OCI-LY3 (cell line): Measurements from ENCODE around the gene SP9.

Experiments
- H2AFZ ChIP-seq: fragments of 200-600, 300-600 bp; shearing (Covaris generic); 2 replicates; pipeline ENCODE4 v1.6.0; 2014; ENCODE audit warnings: antibody characterized with exemption, low read depth, low read length
- H3K27ac ChIP-seq: fragments of 200-600, 300-600 bp; sonication (generic); 2 replicates; pipeline ENCODE4 v1.5.1; 2014; ENCODE audit warnings: mild to moderate bottlenecking, low read length, moderate library complexity, mixed read lengths
- H3K27me3 ChIP-seq: fragments of 200-600, 300-600 bp; sonication (generic); 2 replicates; pipeline ENCODE4 v1.6.1; 2014; ENCODE audit warnings: low read depth, low read length, mixed read lengths
- H3K36me3 ChIP-seq: fragments of 200-600, 300-600 bp; sonication (generic); replicated peaks from 2 replicates; pipeline ENCODE3; 2014; ENCODE audit warnings: low read depth, low read length, mixed read lengths
- H3K4me1 ChIP-seq: fragments of 300-600, 200-600 bp; sonication (generic); 2 replicates; pipeline ENCODE4 v1.6.1; 2014; ENCODE audit warnings: low read length, mixed read lengths
- H3K4me2 ChIP-seq: fragments of 200-600, 300-600 bp; sonication (generic); 2 replicates; pipeline ENCODE4 v1.6.1; 2014; ENCODE audit warnings: low read length, mixed read lengths
- H3K4me3 ChIP-seq: fragments of 300-600, 200-600 bp; sonication (generic); 2 replicates; pipeline ENCODE4 v1.5.1; 2014; ENCODE audit warnings: antibody characterized with exemption, mild to moderate bottlenecking, low read length, moderate library complexity
- H3K79me2 ChIP-seq: fragments of 300-600, 200-600 bp; shearing (Covaris generic); 2 replicates; pipeline ENCODE4 v1.6.1; 2014; ENCODE audit warnings: mild to moderate bottlenecking, low read length, mixed read lengths
- H3K9ac ChIP-seq: fragments of 300-600, 200-600 bp; shearing (Covaris generic); 2 replicates; pipeline ENCODE4 v1.6.0; 2014; ENCODE audit warnings: mild to moderate bottlenecking, low read length, moderate library complexity
- H3K9me3 ChIP-seq: fragments of 200-600, 300-600 bp; shearing (Covaris generic); 2 replicates; pipeline ENCODE4 v1.6.1; 2014; ENCODE audit warnings: low read length, mixed read lengths; ENCODE audit not compliant: insufficient read depth
- H4K20me1 ChIP-seq: fragments of 200-600, 300-600 bp; sonication (generic); 2 replicates; pipeline ENCODE4 v1.6.1; 2016; ENCODE audit warnings: low read length, mixed read lengths; ENCODE audit not compliant: insufficient read depth
- CTCF ChIP-seq: fragments of 200-600, 300-600 bp; sonication (generic); IDR thresholded peaks from 2 replicates; pipeline ENCODE4 v1.5.1; 2014; ENCODE audit warnings: antibody characterized with exemption, low read length, low read depth
- EZH2phosphoT487 ChIP-seq: fragments of 200-600 bp; shearing (Covaris generic); IDR thresholded peaks from 2 replicates; pipeline ENCODE4 v1.6.1; 2018; ENCODE audit warnings: antibody characterized with exemption, mixed run types, low read depth

Gene SP9

GRCh38 chr2:174331595-174332216 is 3.0 kb upstream of the SP9 start:
- TF ChIP-seq CTCF = no peak
- TF ChIP-seq EZH2phosphoT487 = 0 out of 2 replicates have a peak, but pooled peaks have one; percentile 6
- Histone ChIP-seq H3K9ac (peak overlapping the region; percentile 38; the same call in 1 of the 2 replicates), H3K9me3 (no peaks in the 10 kb centered on the region), H3K36me3 (no peaks in the 10 kb centered on the region), H3K79me2 (no peaks in the 10 kb centered on the region), H2AFZ (peak overlapping the region; percentile 79), H3K27me3 (peaks cover 51% of the 10 kb centered on the region), H3K4me2 (peak overlapping the region; percentile 95), H3K4me3 (peak overlapping the region; percentile 83), H3K27ac (no peak overlapping the region), H3K4me1 (peaks cover 24% of the 10 kb centered on the region), H4K20me1 (no peaks in the 10 kb centered on the region)

- Histone ChIP-seq H3K36me3 (no peaks in the 10 kb centered on the region), H3K4me3 (peak overlapping the region; percentile 83), H3K4me1 (peaks cover 21% of the 10 kb centered on the region), H3K9ac (peak overlapping the region; percentile 38), H3K27ac (no peak overlapping the region), H3K4me2 (peak overlapping the region; percentile 95), H3K79me2 (no peaks in the 10 kb centered on the region), H4K20me1 (no peaks in the 10 kb centered on the region), H3K27me3 (peaks cover 45% of the 10 kb centered on the region), H2AFZ (peak overlapping the region; percentile 79), H3K9me3 (no peaks in the 10 kb centered on the region)
- TF ChIP-seq CTCF (peak; percentile 15; the same call in 1 of the 2 replicates), EZH2phosphoT487 (no peak)
Observed at GRCh38 chr2:174332217-174332963, 2.4 kb upstream of the SP9 start.

- no peaks in the 10 kb centered on the region for H4K20me1 ChIP-seq
- peak overlapping the region; percentile 95 for H3K4me2 ChIP-seq
- H3K4me1 ChIP-seq = peaks cover 21% of the 10 kb centered on the region
- no peaks in the 10 kb centered on the region for H3K9me3 ChIP-seq
- TF ChIP-seq EZH2phosphoT487 = no peak
- no peak for TF ChIP-seq CTCF
- H3K27me3 ChIP-seq = peaks cover 39% of the 10 kb centered on the region
- H3K79me2 ChIP-seq = no peaks in the 10 kb centered on the region
- no peak overlapping the region for H3K27ac ChIP-seq
- H2AFZ ChIP-seq = 0 out of 2 replicates have a peak overlapping the region, but pooled peaks have one; percentile 79
- H3K9ac ChIP-seq = 0 out of 2 replicates have a peak overlapping the region, but pooled peaks have one; percentile 38
- peak overlapping the region; percentile 83 for H3K4me3 ChIP-seq
- no peaks in the 10 kb centered on the region for H3K36me3 ChIP-seq
Observed at GRCh38 chr2:174333017-174333371, 1.8 kb upstream of the SP9 start.
